Fibroblast of villous mesenchyme (primary cell): ENCODE data around the gene USP32. TPM values are rescaled to one million over a fixed set of nuclear protein-coding genes. Genes with fewer than 3 reads are reported as not detected.
"Not testable (repeated sequence)": the region's sequence is repeated elsewhere in the genome, so short reads cannot be mapped to it uniquely, and the experiment has no call there.

ENCODE experiments used
- DNase-seq: peaks from one replicate; pipeline ENCODE4 v3.0.0-alpha.2; 2010; ENCODE audit warnings: low read depth
- H3K4me3 ChIP-seq: 2 replicates; pipeline ENCODE4 v1.5.1; 2011; ENCODE audit warnings: low read depth, mild to moderate bottlenecking, low read length
- total RNA-seq: library from RNA; depleted of rRNA; stranded (reverse); fragments of >200 nt; gene quantifications from 2 replicates; pipeline ENCODE4 v1.2.3, GENCODE V29; 2012
- TF ChIP-seq, protein P1 (sequence below): IDR thresholded peaks from 2 replicates; pipeline ENCODE4 v1.5.1; 2012; ENCODE audit warnings: low read depth, mild to moderate bottlenecking, low read length; ENCODE audit not compliant: insufficient read depth

The USP32 gene
- total RNA-seq, 1 donor: 95.4 TPM

DNA sequence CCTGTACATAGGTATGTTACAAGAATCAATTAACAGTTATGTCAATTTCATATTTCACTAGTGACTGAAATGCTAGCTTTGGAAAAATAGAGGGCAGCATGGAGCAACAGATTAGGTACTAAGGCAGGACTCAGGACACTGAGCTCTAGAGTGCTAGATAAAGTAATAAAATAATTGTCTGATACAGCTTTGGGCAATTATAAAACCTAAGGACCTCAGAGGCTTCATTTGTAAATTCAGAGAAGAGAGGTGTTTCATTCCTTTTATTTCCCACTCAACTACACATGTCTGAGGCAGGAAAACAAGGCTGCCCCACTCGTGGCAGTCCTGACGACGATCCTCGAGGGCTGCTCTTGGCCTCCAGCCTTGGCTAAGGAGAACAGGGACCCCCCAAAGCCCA, 160.7 kb downstream of the USP32 start:
- peak; percentile 33 for DNase-seq
- TF ChIP-seq, protein P1, sequence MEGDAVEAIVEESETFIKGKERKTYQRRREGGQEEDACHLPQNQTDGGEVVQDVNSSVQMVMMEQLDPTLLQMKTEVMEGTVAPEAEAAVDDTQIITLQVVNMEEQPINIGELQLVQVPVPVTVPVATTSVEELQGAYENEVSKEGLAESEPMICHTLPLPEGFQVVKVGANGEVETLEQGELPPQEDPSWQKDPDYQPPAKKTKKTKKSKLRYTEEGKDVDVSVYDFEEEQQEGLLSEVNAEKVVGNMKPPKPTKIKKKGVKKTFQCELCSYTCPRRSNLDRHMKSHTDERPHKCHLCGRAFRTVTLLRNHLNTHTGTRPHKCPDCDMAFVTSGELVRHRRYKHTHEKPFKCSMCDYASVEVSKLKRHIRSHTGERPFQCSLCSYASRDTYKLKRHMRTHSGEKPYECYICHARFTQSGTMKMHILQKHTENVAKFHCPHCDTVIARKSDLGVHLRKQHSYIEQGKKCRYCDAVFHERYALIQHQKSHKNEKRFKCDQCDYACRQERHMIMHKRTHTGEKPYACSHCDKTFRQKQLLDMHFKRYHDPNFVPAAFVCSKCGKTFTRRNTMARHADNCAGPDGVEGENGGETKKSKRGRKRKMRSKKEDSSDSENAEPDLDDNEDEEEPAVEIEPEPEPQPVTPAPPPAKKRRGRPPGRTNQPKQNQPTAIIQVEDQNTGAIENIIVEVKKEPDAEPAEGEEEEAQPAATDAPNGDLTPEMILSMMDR: peak; percentile 54
- no peak overlapping the region for H3K4me3 ChIP-seq

DNA sequence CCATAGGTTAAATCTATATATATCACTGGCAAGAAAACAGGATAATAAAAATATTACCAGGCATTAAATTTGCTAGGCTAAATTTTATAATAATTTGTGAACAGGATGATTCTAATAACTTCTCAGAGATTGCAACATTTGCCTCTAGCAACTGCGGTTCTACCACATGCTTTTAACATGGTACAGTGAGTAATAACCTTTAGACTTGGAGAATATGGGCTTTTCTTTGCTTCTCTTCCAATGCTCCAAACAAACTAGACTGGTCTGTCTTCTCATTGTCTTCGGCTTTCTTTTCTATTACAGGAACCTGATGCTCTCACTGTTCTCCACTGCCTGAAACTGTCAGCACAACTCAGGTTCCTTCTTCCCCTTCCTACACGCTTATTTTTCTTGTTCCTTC, 161.6 kb downstream of the USP32 start:
- TF ChIP-seq, protein P1: no peak
- DNase-seq: no peak
- no peak overlapping the region for H3K4me3 ChIP-seq

DNA sequence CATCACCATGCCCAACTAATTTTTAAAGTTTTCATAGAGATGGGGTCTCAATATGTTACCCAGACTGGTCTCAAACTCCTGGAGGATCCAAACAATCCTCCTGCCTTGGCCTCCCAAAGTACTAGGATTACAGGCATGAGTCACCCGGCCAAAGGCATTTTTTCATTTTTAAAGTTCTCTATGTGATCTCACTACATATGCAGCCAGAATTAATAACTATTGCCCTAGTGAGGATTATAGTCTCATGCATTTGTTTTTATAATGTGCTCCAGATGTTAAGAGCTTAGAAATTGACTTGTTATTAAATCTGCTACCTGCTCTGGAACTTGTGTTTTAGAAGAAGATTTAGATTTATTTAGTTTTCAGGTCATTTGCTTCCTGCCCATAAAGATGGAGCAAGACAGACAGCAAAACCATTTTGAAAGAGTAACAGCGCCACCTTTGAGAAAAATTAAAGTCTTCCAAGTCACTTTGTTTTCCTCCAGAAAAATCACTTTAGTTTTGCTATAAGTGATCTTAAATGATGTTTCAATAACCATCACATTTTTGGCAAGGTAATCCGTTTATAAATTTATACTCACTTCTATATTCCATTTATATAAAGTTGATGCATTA, 162.6 kb downstream of the USP32 start:
- DNase-seq: peak; percentile 17
- no peak overlapping the region for H3K4me3 ChIP-seq
- TF ChIP-seq, protein P1: no peak

DNA sequence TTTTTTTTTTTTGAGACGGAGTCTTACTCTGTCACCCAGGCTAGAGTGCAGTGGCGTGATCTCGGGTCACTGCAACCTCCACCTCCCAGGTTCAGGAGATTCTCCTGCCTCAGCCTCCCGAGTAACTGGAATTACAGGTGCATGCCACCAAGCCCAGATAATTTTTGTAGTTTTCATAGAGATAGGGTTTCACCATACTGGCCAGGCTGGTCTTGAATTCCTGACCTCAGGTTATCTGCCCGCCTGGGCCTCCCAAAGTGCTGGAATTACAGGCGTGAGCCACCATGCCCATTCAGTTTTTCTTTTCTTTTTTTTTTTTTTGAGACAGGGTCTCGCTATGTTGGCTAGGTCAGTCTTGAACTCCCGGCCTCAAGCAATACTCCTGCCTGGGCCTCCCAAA, 164.7 kb downstream of the USP32 start:
- not testable (repeated sequence) for H3K4me3 ChIP-seq, DNase-seq

DNA sequence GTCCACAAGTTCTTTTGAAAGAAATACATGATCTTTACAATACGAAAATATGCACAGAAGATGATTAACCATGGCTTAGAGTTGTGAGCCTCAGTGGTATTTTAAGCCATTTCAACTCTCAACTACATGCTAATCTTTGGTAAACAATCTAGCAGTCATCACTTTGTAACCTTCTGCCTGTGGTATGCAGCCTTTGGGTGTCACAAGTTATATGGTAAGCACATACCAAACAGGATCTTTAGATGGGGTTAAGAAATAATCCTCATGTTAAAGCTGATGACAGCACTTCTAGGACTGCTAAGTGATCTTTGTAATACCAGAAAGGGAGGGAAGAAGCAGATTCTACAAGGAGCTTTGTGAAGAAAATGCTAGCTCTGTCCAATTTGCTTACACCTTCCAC, 167.9 kb downstream of the USP32 start:
- TF ChIP-seq, protein P1: no peak
- peak; percentile 62 for DNase-seq
- no peak overlapping the region for H3K4me3 ChIP-seq

DNA sequence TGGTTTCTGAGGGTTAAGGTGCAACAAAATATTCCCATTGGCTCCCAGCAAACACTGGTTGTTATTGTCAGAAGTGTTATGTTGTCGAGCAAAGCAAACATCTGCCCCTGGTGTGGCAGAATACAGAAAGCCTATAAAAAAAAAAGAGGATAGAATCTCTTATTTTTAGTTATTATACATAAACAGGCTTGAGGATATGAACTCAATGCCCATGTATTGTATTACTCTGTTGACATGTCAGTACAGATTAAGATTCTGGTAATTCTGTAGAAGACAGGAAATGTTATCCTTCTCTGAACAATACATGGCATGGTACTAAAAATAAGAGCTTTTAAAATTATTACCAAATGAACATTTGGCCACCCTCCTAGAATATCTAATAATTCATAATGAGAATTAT, 168.5 kb downstream of the USP32 start:
- TF ChIP-seq, protein P1: no peak
- no peak for DNase-seq
- H3K4me3 ChIP-seq: no peak overlapping the region

DNA sequence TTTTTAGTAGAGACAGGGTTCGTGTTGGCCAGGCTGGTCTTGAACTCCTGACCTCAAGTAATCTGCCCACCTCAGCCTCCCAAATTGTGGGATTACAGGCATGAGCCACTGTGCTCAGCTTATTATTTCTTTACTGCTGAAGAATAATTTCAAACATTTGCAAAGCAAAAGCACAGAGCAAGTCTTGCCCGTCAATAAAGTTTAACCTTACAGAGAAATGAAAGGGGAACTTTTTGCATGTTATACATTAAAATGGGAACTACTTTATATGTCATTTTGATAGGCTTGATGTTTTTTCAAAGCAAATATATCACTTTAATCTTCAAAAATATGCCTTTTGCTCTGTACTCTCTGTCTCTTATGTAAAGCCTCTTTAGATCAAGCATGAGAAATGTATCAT, 173.2 kb downstream of the USP32 start:
- DNase-seq, H3K4me3 ChIP-seq: not testable (repeated sequence)

DNA sequence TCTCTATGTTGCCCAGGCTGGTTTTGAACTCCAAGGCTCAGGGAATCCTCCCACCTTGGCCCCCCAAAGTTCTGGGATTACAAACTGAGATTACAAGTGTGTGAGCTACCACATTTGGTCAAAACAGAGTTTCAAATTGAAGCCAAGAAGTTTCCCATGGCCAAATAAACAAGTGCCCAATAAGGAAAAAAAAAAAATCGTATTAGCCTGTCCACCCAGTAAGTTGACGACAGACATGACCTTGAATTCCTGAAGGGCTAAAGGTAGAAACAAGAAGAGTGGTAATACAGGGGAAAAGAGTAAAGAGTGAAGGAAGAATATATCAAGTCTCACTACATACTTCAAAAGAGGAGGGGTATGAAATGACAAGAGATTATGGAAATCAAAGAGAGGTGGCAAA, 176.0 kb downstream of the USP32 start:
- H3K4me3 ChIP-seq, DNase-seq: not testable (repeated sequence)

DNA sequence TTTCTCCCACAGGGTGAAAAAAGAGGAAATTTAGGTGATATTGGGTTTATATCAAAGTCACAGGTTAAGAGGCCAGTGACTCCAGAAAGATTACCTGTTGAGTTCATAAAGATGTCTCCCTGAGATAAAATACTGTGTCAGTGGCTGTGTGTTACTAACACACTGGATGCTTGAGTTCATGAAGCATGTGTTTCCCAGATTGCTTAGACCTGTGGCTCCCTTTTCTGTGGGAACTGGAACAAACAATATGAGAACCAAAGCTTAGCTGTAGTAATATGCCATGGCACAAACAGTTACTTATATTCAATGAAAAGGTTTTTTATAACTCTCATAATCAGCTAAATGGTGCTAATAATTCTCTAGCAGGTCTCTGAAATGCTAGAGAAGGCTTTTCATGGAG, 180.7 kb downstream of the USP32 start:
- not testable (repeated sequence) for H3K4me3 ChIP-seq, DNase-seq

DNA sequence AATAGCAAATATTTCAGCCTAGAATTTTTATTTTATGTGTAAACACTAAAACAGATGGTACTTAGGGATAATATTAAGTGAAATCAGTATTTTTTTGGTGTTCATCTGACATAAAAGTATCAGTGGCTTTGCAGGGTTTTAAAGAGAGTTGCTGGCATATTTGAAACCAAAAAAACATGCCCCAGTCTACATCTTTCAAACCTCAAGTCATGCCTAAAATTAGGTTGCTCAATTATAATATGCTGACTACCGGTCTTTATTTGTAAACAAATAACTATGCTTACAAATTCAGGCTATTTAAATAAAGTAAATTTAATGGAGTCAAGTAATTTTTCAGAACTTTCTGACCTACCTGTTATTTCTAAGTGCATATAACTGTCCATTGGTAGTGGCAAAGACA, 183.6 kb downstream of the USP32 start:
- not testable (repeated sequence) for DNase-seq, H3K4me3 ChIP-seq

DNA sequence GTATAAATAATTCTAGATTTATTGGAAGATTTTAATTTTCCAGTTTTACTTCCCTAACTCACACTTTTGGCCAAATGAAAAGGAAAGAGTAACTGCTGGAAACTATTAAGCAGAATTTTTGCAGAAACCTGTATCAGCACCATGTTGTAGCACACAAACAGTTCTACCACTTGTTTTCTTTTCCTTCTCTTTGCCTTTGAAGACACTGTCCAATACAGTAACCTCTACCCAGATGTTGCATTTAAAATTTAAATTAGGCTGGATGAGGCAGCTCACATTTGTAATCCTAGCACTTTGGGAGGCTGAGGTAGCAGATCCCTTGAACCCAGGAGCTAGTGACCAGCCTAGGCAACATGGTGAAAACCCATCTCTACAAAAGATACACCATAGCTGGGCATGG, 186.2 kb downstream of the USP32 start:
- not testable (repeated sequence) for H3K4me3 ChIP-seq, DNase-seq

DNA sequence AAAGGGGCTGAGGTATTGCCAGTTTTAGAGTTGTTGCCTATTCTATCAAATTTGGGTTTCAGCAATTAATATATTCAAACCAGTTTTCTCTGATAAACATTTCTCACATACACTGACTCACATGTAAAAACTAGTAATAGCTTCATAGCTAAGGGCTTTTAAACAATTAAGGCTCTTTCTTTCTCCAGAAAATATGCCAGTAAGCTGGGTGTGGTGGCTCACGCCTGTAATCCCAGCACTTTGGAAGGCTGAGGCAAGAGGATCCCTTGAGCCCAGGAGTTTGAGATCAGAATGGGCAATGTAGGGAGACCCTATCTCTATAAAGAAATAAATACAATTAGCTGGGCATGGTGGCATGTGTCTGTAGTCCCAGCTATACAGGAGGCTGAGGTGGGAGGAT, 193.3 kb downstream of the USP32 start:
- DNase-seq, H3K4me3 ChIP-seq: not testable (repeated sequence)

DNA sequence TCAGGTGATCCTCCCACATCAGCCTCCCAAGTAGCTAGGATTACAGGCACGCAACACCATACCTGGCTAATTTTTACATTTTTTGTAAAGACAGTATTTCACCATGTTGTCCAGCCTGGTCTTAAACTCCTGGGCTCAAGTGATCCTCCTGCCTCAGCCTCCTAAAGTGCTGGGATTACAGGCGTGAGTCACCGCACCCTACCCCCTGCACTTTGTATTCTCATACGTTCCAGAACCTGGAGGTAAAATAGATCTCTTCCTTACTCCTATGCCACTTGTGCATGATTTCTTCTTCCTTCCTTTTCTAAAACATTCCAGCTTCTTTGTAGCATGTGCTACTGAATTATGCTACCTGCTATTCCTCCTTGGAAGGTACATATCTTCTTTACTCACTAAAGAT, 197.8 kb downstream of the USP32 start:
- DNase-seq: not testable (repeated sequence)

More for the DNA sequence above, 197.8 kb downstream of the USP32 start:
- not testable (repeated sequence) for H3K4me3 ChIP-seq
